Coronary artery (tissue), 2 donors: ENCODE measurements around the gene OR8J3.
"Not testable (repeated sequence)": the region's sequence is repeated elsewhere in the genome, so short reads cannot be mapped to it uniquely, and the experiment has no call there.

Experiments used
- DNase-seq: peaks from one replicate; pipeline ENCODE4 v3.0.0-alpha.2; 2017; ENCODE audit warnings: low spot score
- H3K27ac ChIP-seq, 2 donors: fragments of 200-600 bp; sonication (generic); one replicate each; pipeline ENCODE4 v1.5.1; 2016 to 2019
- H3K4me3 ChIP-seq: fragments of 200-600 bp; sonication (generic); 2 replicates; pipeline ENCODE4 v1.5.1; 2016; ENCODE audit warnings: mild to moderate bottlenecking, moderate library complexity
- TF ChIP-seq, protein P1 (sequence below): fragments of 200-600 bp; sonication (generic); IDR thresholded peaks from one replicate; pipeline ENCODE4 v1.5.1; 2019; ENCODE audit warnings: antibody characterized with exemption

OR8J3 gene

DNA sequence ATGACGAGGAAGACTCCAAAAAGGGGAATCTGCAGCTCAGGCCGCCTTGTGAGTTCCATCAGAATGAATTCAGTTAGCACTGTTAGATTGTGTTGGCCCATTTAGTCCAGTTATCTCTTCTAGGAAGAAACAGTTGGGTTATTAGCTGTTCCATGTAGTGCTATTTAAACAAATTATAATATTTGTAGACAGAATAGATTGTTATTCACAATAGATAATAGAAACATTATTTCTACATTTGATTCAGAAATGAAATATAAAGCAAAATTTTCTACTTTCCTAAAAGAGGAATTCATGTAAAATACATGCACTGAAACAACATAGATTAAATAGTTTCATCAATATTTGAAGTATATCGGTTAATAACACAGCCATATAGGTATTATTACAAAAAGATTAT, 20.2 kb upstream of the OR8J3 start, which contains the start of gene OR8K5:
Gene OR8K5, minus strand, starts transcription at position 101 of the 400 bp plus-strand sequence. Its CDS starts 0 bp downstream, at position 101.
- DNase-seq = no peak
- TF ChIP-seq, protein P1, sequence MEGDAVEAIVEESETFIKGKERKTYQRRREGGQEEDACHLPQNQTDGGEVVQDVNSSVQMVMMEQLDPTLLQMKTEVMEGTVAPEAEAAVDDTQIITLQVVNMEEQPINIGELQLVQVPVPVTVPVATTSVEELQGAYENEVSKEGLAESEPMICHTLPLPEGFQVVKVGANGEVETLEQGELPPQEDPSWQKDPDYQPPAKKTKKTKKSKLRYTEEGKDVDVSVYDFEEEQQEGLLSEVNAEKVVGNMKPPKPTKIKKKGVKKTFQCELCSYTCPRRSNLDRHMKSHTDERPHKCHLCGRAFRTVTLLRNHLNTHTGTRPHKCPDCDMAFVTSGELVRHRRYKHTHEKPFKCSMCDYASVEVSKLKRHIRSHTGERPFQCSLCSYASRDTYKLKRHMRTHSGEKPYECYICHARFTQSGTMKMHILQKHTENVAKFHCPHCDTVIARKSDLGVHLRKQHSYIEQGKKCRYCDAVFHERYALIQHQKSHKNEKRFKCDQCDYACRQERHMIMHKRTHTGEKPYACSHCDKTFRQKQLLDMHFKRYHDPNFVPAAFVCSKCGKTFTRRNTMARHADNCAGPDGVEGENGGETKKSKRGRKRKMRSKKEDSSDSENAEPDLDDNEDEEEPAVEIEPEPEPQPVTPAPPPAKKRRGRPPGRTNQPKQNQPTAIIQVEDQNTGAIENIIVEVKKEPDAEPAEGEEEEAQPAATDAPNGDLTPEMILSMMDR = no peak
- Histone ChIP-seq H3K4me3 (no peak within 1 kb of the TSS), H3K27ac (no peak within 1 kb of the TSS)

DNA sequence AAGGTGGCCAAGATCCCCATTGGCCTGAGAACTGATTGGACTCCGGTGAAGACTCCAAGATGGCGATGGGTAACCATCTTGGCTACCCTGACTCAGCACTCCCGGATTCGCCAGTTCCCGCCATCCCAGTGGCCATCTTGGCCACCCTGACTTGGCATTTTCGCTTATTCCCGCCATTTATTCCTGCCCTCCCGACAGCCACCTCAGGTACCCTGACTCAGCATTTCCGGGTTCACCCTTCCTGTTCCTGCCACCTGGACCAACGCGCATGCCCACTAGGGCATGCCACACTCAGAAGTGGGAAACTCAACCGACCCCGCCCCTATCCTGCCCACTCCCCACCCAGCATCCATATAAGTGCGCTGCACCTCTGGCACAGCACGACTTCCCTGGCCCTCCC, 12.3 kb upstream of the OR8J3 start:
- no peak overlapping the region for H3K4me3 ChIP-seq
- DNase-seq = no peak
- H3K27ac ChIP-seq = no peak overlapping the region
- TF ChIP-seq, protein P1 = no peak

DNA sequence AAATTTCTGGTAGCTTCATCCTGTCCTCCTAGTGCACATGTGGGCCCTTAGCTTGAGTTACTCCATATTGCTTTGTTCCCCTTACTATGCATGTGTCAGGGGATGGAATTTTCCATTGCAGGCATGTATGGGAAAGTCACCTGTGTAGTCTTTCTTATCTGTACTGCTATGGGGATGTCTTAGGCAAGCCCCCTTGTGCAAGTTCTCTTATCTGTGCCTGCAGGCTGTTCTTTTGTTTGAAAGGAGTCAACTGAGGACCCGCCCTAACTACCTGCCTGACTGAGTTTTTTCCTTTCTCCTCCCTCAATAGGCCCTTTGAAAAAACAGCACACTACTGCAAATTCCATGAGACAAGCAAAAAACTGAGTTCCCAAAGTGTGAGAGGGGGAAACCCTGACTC, 11.4 kb upstream of the OR8J3 start:
- DNase-seq = no peak
- TF ChIP-seq, protein P1 = no peak

DNA sequence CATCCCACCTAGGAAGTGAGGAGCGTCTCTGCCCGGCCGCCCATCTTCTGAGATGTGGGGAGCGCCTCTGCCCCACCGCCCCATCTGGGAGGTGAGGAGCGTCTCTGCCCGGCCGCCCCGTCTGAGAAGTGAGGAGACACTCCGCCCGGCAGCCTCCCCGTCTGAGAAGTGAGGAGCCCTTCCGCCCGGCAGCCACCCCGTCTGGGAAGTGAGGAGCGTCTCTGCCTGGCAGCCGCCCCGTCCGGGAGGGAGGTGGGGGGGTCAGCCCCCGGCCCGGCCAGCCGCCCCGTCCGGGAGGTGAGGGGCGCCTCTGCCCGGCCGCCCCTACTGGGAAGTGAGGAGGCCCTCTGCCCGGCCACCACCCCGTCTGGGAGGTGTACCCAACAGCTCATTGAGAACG, 3.7 kb upstream of the OR8J3 start:
- not testable (repeated sequence) for DNase-seq, H3K27ac ChIP-seq, H3K4me3 ChIP-seq

More for the DNA sequence above, 11.4 kb upstream of the OR8J3 start:
- Histone ChIP-seq H3K27ac (no peak overlapping the region), H3K4me3 (no peak overlapping the region)

DNA sequence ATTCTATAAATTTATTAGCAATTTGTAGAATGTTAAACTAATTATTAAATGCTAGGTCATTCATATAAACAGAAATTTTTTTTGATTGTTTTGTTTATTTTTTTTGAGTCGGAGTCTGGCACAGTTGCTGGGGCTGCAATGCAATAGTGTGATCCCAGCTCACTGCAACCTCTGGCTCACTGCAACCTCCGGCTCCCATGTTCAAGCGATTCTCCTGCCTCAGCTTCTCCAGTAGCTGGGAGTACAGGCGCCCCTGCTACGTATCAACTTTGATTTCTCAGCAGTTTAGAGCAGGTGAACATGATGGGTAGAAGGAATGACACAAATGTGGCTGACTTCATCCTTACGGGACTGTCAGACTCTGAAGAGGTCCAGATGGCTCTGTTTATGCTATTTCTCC, 17.9 kb downstream of the OR8J3 start, which contains the start of gene OR8H3:
Gene OR8H3, plus strand, starts transcription at position 301 of the 400 bp plus-strand sequence. Its CDS starts 0 bp downstream, at position 301.
- H3K27ac ChIP-seq = no peak within 1 kb of the TSS
- no peak within 1 kb of the TSS for H3K4me3 ChIP-seq
- TF ChIP-seq, protein P1 = no peak
- no peak for DNase-seq

DNA sequence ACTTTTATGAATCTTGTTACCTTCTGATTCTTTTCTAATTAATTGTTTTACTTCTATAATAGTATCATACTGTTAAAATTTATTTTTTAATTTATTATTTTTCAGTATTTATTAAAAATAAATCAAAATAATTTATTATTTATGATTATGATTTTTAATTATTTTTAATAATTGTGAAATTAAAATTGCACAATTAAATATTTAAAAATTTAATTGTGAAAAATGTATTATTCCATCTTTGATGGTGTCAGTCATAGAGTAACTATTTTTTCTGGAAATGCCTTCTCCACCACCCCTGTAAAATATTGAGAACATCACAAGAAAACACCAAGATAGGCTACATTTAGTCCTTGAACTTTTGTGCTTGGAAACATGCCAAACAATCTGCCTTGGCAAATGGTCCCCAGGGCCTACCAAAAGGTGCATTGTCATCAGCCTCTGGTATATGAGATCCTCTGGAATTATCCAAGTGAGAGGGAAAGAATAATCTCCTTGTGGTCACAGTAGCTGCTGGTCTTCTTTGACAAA, 36.7 kb downstream of the OR8J3 start, which contains the start of gene OR8H2:
Gene OR8H2, plus strand, starts transcription at position 478 of the 528 bp plus-strand sequence. CDS start 1,356 bp downstream, outside the sequence.
- no peak within 1 kb of the TSS for H3K4me3 ChIP-seq
- no peak within 1 kb of the TSS for H3K27ac ChIP-seq
- no peak for DNase-seq
- TF ChIP-seq, protein P1 = no peak

DNA sequence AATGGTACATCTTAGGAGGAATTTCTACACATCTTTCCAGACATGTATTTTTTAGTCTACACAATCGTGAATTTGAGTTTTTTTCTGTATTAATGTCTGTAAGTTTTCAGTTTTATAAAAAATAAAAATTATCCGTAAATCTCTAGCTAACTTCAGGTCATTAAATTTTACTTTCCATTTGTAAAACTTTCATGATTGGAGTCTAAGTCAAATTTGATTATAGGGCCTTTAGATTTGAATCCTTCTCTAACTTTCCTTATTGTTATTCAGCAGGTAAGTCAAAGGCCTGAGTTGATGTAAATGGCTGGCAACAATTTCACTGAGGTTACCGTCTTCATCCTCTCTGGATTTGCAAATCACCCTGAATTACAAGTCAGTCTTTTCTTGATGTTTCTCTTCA, 47.0 kb downstream of the OR8J3 start, which contains the start of gene OR8I2:
Gene OR8I2, plus strand, starts transcription at position 301 of the 400 bp plus-strand sequence. Its CDS starts 0 bp downstream, at position 301.
- TF ChIP-seq, protein P1 = no peak
- no peak within 1 kb of the TSS for H3K4me3 ChIP-seq
- no peak for DNase-seq
- H3K27ac ChIP-seq = no peak within 1 kb of the TSS
